SKM-1 (cell line): Measurements from ENCODE around the gene DIP2A.
"Not testable (repeated sequence)": the region's sequence is repeated elsewhere in the genome, so short reads cannot be mapped to it uniquely, and the experiment has no call there.

Experiments used
- DNase-seq: peaks from one replicate; lab custom pipeline; 2025; ENCODE audit not compliant: unreplicated experiment; lab: John Stamatoyannopoulos, UW

DIP2A gene

GRCh38 chr21:46516068-46516467, 57.4 kb downstream of the DIP2A start:
- DNase-seq: no peak

GRCh38 chr21:46517361-46517760, 58.7 kb downstream of the DIP2A start:
- no peak for DNase-seq

- no peak for DNase-seq
Observed at GRCh38 chr21:46518983-46519583, 60.4 kb downstream of the DIP2A start.

- DNase-seq: not testable (repeated sequence)
Observed at GRCh38 chr21:46527393-46527792, 68.7 kb downstream of the DIP2A start.

GRCh38 chr21:46527801-46528200, 69.1 kb downstream of the DIP2A start:
- DNase-seq: no peak

- no peak for DNase-seq
Observed at GRCh38 chr21:46532080-46532479, 73.4 kb downstream of the DIP2A start.

- no peak for DNase-seq
Observed at GRCh38 chr21:46537026-46537425, 78.3 kb downstream of the DIP2A start.

GRCh38 chr21:46538262-46538661, 79.6 kb downstream of the DIP2A start:
- DNase-seq: no peak

GRCh38 chr21:46538851-46539666, 80.4 kb downstream of the DIP2A start:
- DNase-seq: no peak

GRCh38 chr21:46540087-46540710, 81.5 kb downstream of the DIP2A start:
- DNase-seq: no peak

GRCh38 chr21:46542588-46543124, 84.0 kb downstream of the DIP2A start:
- no peak for DNase-seq

GRCh38 chr21:46543306-46543705, 84.6 kb downstream of the DIP2A start:
- DNase-seq: no peak

- no peak for DNase-seq
Observed at GRCh38 chr21:46544003-46544402, 85.3 kb downstream of the DIP2A start.

- DNase-seq: no peak
Observed at GRCh38 chr21:46544824-46545223, 86.1 kb downstream of the DIP2A start.

GRCh38 chr21:46545363-46545762, 86.7 kb downstream of the DIP2A start:
- DNase-seq: no peak

GRCh38 chr21:46545911-46546310, 87.2 kb downstream of the DIP2A start:
- DNase-seq: no peak

GRCh38 chr21:46546799-46547198, 88.1 kb downstream of the DIP2A start:
- no peak for DNase-seq

- no peak for DNase-seq
Observed at GRCh38 chr21:46549650-46550049, 91.0 kb downstream of the DIP2A start.

- DNase-seq: peak; percentile 34
Observed at GRCh38 chr21:46550116-46550941, 91.6 kb downstream of the DIP2A start.

- no peak for DNase-seq
Observed at GRCh38 chr21:46551636-46552241, 93.0 kb downstream of the DIP2A start.

GRCh38 chr21:46552274-46552673, 93.6 kb downstream of the DIP2A start:
- peak; percentile 77 for DNase-seq
